ENCODE results near the gene NUP35. TPM values are rescaled to one million over a fixed set of nuclear protein-coding genes. Genes with fewer than 3 reads are reported as not detected.
"Not testable (repeated sequence)": the region's sequence is repeated elsewhere in the genome, so short reads cannot be mapped to it uniquely, and the experiment has no call there.

Gene NUP35
- polyA plus RNA-seq, 1 donor from 2014 or later: 40.7 TPM

GRCh38 chr2:183153967-183154366, 29.7 kb downstream of the NUP35 start:
- Histone ChIP-seq H3K27me3 (ENCODE audit: insufficient read depth, low read depth, low read length) (no peaks in the 10 kb centered on the region), H3K36me3 (ENCODE audit: insufficient read depth, low read length) (peaks cover 4% of the 10 kb centered on the region), H3K9me2 (ENCODE audit: insufficient read depth, low read length) (no peaks in the 10 kb centered on the region), H3K4me3 (ENCODE audit: low read length) (no peak overlapping the region), H3K79me2 (replicated peaks; ENCODE audit: insufficient read depth, low read length) (no peaks in the 10 kb centered on the region), H3F3A (ENCODE audit: insufficient read depth, low read length, poor library complexity, severe bottlenecking) (no peaks in the 10 kb centered on the region), H3K4me2 (ENCODE audit: low read length) (no peak overlapping the region), H4K20me1 (ENCODE audit: insufficient read depth) (no peaks in the 10 kb centered on the region), H3K9me3 (ENCODE audit: low read length) (no peaks in the 10 kb centered on the region), H3K27ac (ENCODE audit: low read length) (no peak overlapping the region), H3K9ac (ENCODE audit: low read length) (no peak overlapping the region), H2AFZ (ENCODE audit: low read depth, low read length) (no peak overlapping the region)
- TF ChIP-seq SMC3 (conservative IDR thresholded peaks at IDR 0.05; ENCODE audit: poor library complexity) (no peak), CTCF (IDR thresholded peaks at IDR 0.05; ENCODE audit: poor library complexity, severe bottlenecking) (no peak), MXI1 (conservative IDR thresholded peaks at IDR 0.05; ENCODE audit: poor library complexity, severe bottlenecking) (no peak)

- not testable (repeated sequence) for H3K27ac ChIP-seq (ENCODE audit: low read length); H3K4me3 ChIP-seq (ENCODE audit: low read length); H3K27me3 ChIP-seq (ENCODE audit: insufficient read depth, low read depth, low read length); H3K36me3 ChIP-seq (ENCODE audit: insufficient read depth, low read length); H3K9me2 ChIP-seq (ENCODE audit: insufficient read depth, low read length); H3K4me2 ChIP-seq (ENCODE audit: low read length); H3K9me3 ChIP-seq (ENCODE audit: low read length); H3K9ac ChIP-seq (ENCODE audit: low read length); H3K79me2 ChIP-seq (replicated peaks; ENCODE audit: insufficient read depth, low read length); H2AFZ ChIP-seq (ENCODE audit: low read depth, low read length); H4K20me1 ChIP-seq (ENCODE audit: insufficient read depth); H3F3A ChIP-seq (ENCODE audit: insufficient read depth, low read length, poor library complexity, severe bottlenecking)
Observed at GRCh38 chr2:183154772-183155171, 30.5 kb downstream of the NUP35 start.

- peaks cover 4% of the 10 kb centered on the region for H3K36me3 ChIP-seq (ENCODE audit: insufficient read depth, low read length)
- H3K9me2 ChIP-seq (ENCODE audit: insufficient read depth, low read length): no peaks in the 10 kb centered on the region
- H3K9me3 ChIP-seq (ENCODE audit: low read length): no peaks in the 10 kb centered on the region
- TF ChIP-seq CTCF (IDR thresholded peaks at IDR 0.05; ENCODE audit: poor library complexity, severe bottlenecking): no peak
- no peak for TF ChIP-seq EP300 (conservative IDR thresholded peaks at IDR 0.05; ENCODE audit: poor library complexity, severe bottlenecking)
- no peak for TF ChIP-seq TAF1 (IDR thresholded peaks at IDR 0.05; ENCODE audit: low read depth)
- no peak for TF ChIP-seq POLR2AphosphoS5 (IDR thresholded peaks at IDR 0.05)
- TF ChIP-seq RAD21 (conservative IDR thresholded peaks at IDR 0.05): no peak
- TF ChIP-seq SMC3 (conservative IDR thresholded peaks at IDR 0.05; ENCODE audit: poor library complexity): no peak
- no peak for TF ChIP-seq EZH2 (IDR thresholded peaks at IDR 0.05; ENCODE audit: borderline replicate concordance, insufficient read depth, low read length, poor library complexity, severe bottlenecking)
- no peak for TF ChIP-seq REST (IDR thresholded peaks at IDR 0.05; ENCODE audit: borderline replicate concordance)
- TF ChIP-seq MXI1 (conservative IDR thresholded peaks at IDR 0.05; ENCODE audit: poor library complexity, severe bottlenecking): no peak
- H3K27me3 ChIP-seq (ENCODE audit: insufficient read depth, low read depth, low read length): no peaks in the 10 kb centered on the region
- H3K79me2 ChIP-seq (replicated peaks; ENCODE audit: insufficient read depth, low read length): no peaks in the 10 kb centered on the region
- no peak overlapping the region for H3K4me2 ChIP-seq (ENCODE audit: low read length)
- no peak overlapping the region for H3K4me3 ChIP-seq (ENCODE audit: low read length)
- H3K27ac ChIP-seq (ENCODE audit: low read length): no peak overlapping the region
- H4K20me1 ChIP-seq (ENCODE audit: insufficient read depth): no peaks in the 10 kb centered on the region
- no peaks in the 10 kb centered on the region for H3F3A ChIP-seq (ENCODE audit: insufficient read depth, low read length, poor library complexity, severe bottlenecking)
- H2AFZ ChIP-seq (ENCODE audit: low read depth, low read length): no peak overlapping the region
- H3K9ac ChIP-seq (ENCODE audit: low read length): no peak overlapping the region
Observed at GRCh38 chr2:183157131-183157530, 32.9 kb downstream of the NUP35 start.
